ENCODE measurements around the gene FSTL5.
"Not testable (repeated sequence)": the region's sequence is repeated elsewhere in the genome, so short reads cannot be mapped to it uniquely, and the experiment has no call there.

FSTL5 gene

GRCh38 chr4:162163892-162164759 is at the start of gene FSTL5:
FSTL5 (minus strand) TSS chr4:162164000; CDS start chr4:162111396, 52,604 bp downstream.
- DNase-seq, result peak; percentile 36

GRCh38 chr4:162209706-162210105 is 45.9 kb upstream of the FSTL5 start:
- no peak for DNase-seq

GRCh38 chr4:162203478-162203877 is 39.7 kb upstream of the FSTL5 start:
- not testable (repeated sequence) for DNase-seq

GRCh38 chr4:162201673-162202072 is 37.9 kb upstream of the FSTL5 start:
- DNase-seq, result no peak

GRCh38 chr4:162170509-162170908 is 6.7 kb upstream of the FSTL5 start:
- DNase-seq, result no peak

GRCh38 chr4:162164906-162165510 is 1.2 kb upstream of the FSTL5 start:
- DNase-seq, result no peak

GRCh38 chr4:162162672-162163071 is 1.1 kb downstream of the FSTL5 start:
- DNase-seq, result no peak

GRCh38 chr4:162157241-162157640 is 6.6 kb downstream of the FSTL5 start:
- no peak for DNase-seq

- no peak for DNase-seq
Measured at GRCh38 chr4:162154862-162155540, 8.8 kb downstream of the FSTL5 start.

- DNase-seq, result no peak
Measured at GRCh38 chr4:162151850-162152249, 11.9 kb downstream of the FSTL5 start.

- no peak for DNase-seq
Measured at GRCh38 chr4:162151386-162151785, 12.4 kb downstream of the FSTL5 start.

- no peak for DNase-seq
Measured at GRCh38 chr4:162149644-162150043, 14.2 kb downstream of the FSTL5 start.

- DNase-seq, result no peak
Measured at GRCh38 chr4:162140051-162140683, 23.6 kb downstream of the FSTL5 start.

- DNase-seq, result no peak
Measured at GRCh38 chr4:162139412-162139811, 24.4 kb downstream of the FSTL5 start.

- peak; percentile 2 for DNase-seq
Measured at GRCh38 chr4:162131256-162131655, 32.5 kb downstream of the FSTL5 start.

- DNase-seq, result no peak
Measured at GRCh38 chr4:162126729-162127128, 37.1 kb downstream of the FSTL5 start.

GRCh38 chr4:162117051-162117450 is 46.7 kb downstream of the FSTL5 start:
- no peak for DNase-seq

GRCh38 chr4:162116095-162116779 is 47.6 kb downstream of the FSTL5 start:
- no peak for DNase-seq

GRCh38 chr4:162115333-162115732 is 48.5 kb downstream of the FSTL5 start:
- DNase-seq, result no peak

- DNase-seq, result no peak
Measured at GRCh38 chr4:162111078-162111477, 52.7 kb downstream of the FSTL5 start.

GRCh38 chr4:162104459-162105124 is 59.2 kb downstream of the FSTL5 start:
- DNase-seq, result no peak

- DNase-seq, result not testable (repeated sequence)
Measured at GRCh38 chr4:162103908-162104307, 59.9 kb downstream of the FSTL5 start.
